SK-N-SH treated with all-trans-retinoic acid at 6 μM for 48 hours (cell line): ENCODE results near the gene SLITRK3.

Experiments
- ATAC-seq: fragments of 200-7000 bp; cut with Tn5 transposase; 3 replicates; pipeline ENCODE4 v1.9.1; 2020; ENCODE audit warnings: mild to moderate bottlenecking, moderate library complexity
- CREB5 ChIP-seq: fragments of 250-450 bp; sonication (Bioruptor Pico); IDR thresholded peaks from 2 replicates; pipeline ENCODE4 v1.5.1; 2020; ENCODE audit warnings: low read depth, mild to moderate bottlenecking, moderate library complexity
- CSRNP3 ChIP-seq: fragments of 250-450 bp; sonication (Bioruptor Pico); IDR thresholded peaks from 2 replicates; pipeline ENCODE4 v1.5.1; 2021; ENCODE audit warnings: mild to moderate bottlenecking, moderate library complexity
- ESRRG ChIP-seq: fragments of 250-450 bp; sonication (Bioruptor Pico); IDR thresholded peaks from 2 replicates; pipeline ENCODE4 v1.6.1; 2021; ENCODE audit warnings: mild to moderate bottlenecking
- GLIS3 ChIP-seq: fragments of 250-450 bp; sonication (Bioruptor Pico); IDR thresholded peaks from 2 replicates; pipeline ENCODE4 v1.5.0; 2020; ENCODE audit warnings: mild to moderate bottlenecking, moderate library complexity
- ISL1 ChIP-seq: fragments of 250-450 bp; sonication (Bioruptor Pico); IDR thresholded peaks from 2 replicates; pipeline ENCODE4 v2.1.2; 2022; ENCODE audit warnings: mild to moderate bottlenecking, moderate library complexity
- OSR1 ChIP-seq: fragments of 250-450 bp; sonication (Bioruptor Pico); IDR thresholded peaks from 2 replicates; pipeline ENCODE4 v1.8.0; 2022; ENCODE audit warnings: moderate library complexity, mild to moderate bottlenecking, inconsistent platforms
- PATZ1 ChIP-seq: fragments of 250-450 bp; sonication (Bioruptor Pico); IDR thresholded peaks from 2 replicates; pipeline ENCODE4 v1.8.0; 2020; ENCODE audit warnings: mild to moderate bottlenecking, moderate library complexity, borderline replicate concordance
- POU6F1 ChIP-seq: fragments of 250-450 bp; sonication (Bioruptor Pico); IDR thresholded peaks from 2 replicates; pipeline ENCODE4 v1.8.0; 2021; ENCODE audit warnings: low read depth, mild to moderate bottlenecking, moderate library complexity, borderline replicate concordance
- PPARA ChIP-seq: fragments of 250-450 bp; sonication (Bioruptor Pico); IDR thresholded peaks from 2 replicates; pipeline ENCODE4 v1.5.0; 2020; ENCODE audit warnings: mild to moderate bottlenecking, borderline replicate concordance
- RARB ChIP-seq: fragments of 250-450 bp; sonication (Bioruptor Pico); IDR thresholded peaks from 2 replicates; pipeline ENCODE4 v1.8.0; 2021; ENCODE audit warnings: mild to moderate bottlenecking, moderate library complexity
- SNAI2 ChIP-seq: fragments of 250-450 bp; sonication (Bioruptor Pico); IDR thresholded peaks from 2 replicates; pipeline ENCODE4 v1.5.0; 2020; ENCODE audit warnings: mild to moderate bottlenecking, moderate library complexity
- TCF4 ChIP-seq: fragments of 250-450 bp; sonication (Bioruptor Pico); IDR thresholded peaks from 2 replicates; pipeline ENCODE4 v1.8.0; 2021; ENCODE audit warnings: mild to moderate bottlenecking, moderate library complexity, borderline replicate concordance
- TOX ChIP-seq: fragments of 250-450 bp; sonication (Bioruptor Pico); IDR thresholded peaks from 2 replicates; pipeline ENCODE4 v1.8.0; 2021; ENCODE audit warnings: mild to moderate bottlenecking, moderate library complexity, borderline replicate concordance
- TSHZ2 ChIP-seq: fragments of 250-450 bp; sonication (Bioruptor Pico); IDR thresholded peaks from 2 replicates; pipeline ENCODE4 v1.5.0; 2020; ENCODE audit warnings: mild to moderate bottlenecking, moderate library complexity
- ZC3H10 ChIP-seq: fragments of 250-450 bp; sonication (Bioruptor Pico); IDR thresholded peaks from 2 replicates; pipeline ENCODE4 v1.5.1; 2021; ENCODE audit warnings: mild to moderate bottlenecking, moderate library complexity
- ZFP3 ChIP-seq: fragments of 250-450 bp; sonication (Bioruptor Pico); IDR thresholded peaks from 2 replicates; pipeline ENCODE4 v1.5.0; 2020; ENCODE audit warnings: mild to moderate bottlenecking, moderate library complexity
- ZFP30 ChIP-seq: fragments of 450-650 bp; formaldehyde crosslinking; IDR thresholded peaks from 2 replicates; pipeline ENCODE4 v1.5.0; 2022; ENCODE audit warnings: mild to moderate bottlenecking, moderate library complexity
- ZNF565 ChIP-seq: fragments of 450-650 bp; formaldehyde crosslinking; conservative IDR thresholded peaks from 2 replicates; pipeline ENCODE4 v1.5.0; 2020; ENCODE audit warnings: low read depth, mild to moderate bottlenecking, moderate library complexity
- ZNF70 ChIP-seq: fragments of 450-650 bp; formaldehyde crosslinking; IDR thresholded peaks from 2 replicates; pipeline ENCODE4 v1.5.0; 2020; ENCODE audit warnings: mild to moderate bottlenecking, moderate library complexity
- ZNF8 ChIP-seq: fragments of 450-650 bp; formaldehyde crosslinking; IDR thresholded peaks from 2 replicates; pipeline ENCODE4 v1.5.0; 2020; ENCODE audit warnings: mild to moderate bottlenecking, moderate library complexity

The SLITRK3 gene

GRCh38 chr3:165197481-165197800 lies 1.3 kb upstream of the SLITRK3 start:
- TF ChIP-seq ZFP3: no peak
- no peak for TF ChIP-seq ISL1 (CRISPR knock-in tag)
- TF ChIP-seq ZNF8: no peak
- no peak for TF ChIP-seq ZFP30 (CRISPR knock-in tag)
- no peak for ATAC-seq

GRCh38 chr3:165196577-165197480 lies 645 bp upstream of the SLITRK3 start:
- peak; percentile 28 for ATAC-seq
- no peak for TF ChIP-seq ZNF70 (CRISPR knock-in tag)

- ATAC-seq: peak; percentile 36; the same call in 2 of the 3 replicates
- TF ChIP-seq RARB (CRISPR knock-in tag) (no peak), CSRNP3 (no peak), TCF4 (no peak), ZC3H10 (CRISPR knock-in tag) (no peak), OSR1 (no peak), SNAI2 (CRISPR knock-in tag) (no peak), ZNF8 (no peak), TOX (CRISPR knock-in tag) (no peak), CREB5 (CRISPR knock-in tag) (no peak)
- TF ChIP-seq, all 23 proteins: peak for 0
Observed at GRCh38 chr3:165195241-165195639, 944 bp downstream of the SLITRK3 start.

GRCh38 chr3:165194511-165195240 lies 1.5 kb downstream of the SLITRK3 start:
- no peak for ATAC-seq
- no peak for TF ChIP-seq PPARA (CRISPR knock-in tag)
- TF ChIP-seq RARB (CRISPR knock-in tag): no peak
- TF ChIP-seq TCF4: no peak
- TF ChIP-seq TOX (CRISPR knock-in tag): no peak
- TF ChIP-seq CSRNP3: no peak
- TF ChIP-seq ISL1 (CRISPR knock-in tag): no peak
- TF ChIP-seq OSR1: no peak
- TF ChIP-seq TSHZ2 (CRISPR knock-in tag): no peak
- no peak for TF ChIP-seq CREB5 (CRISPR knock-in tag)
- TF ChIP-seq POU6F1: no peak
- TF ChIP-seq ZNF565 (CRISPR knock-in tag): no peak
- TF ChIP-seq ZC3H10 (CRISPR knock-in tag): no peak
- no peak for TF ChIP-seq PATZ1 (CRISPR knock-in tag)
- no peak for TF ChIP-seq GLIS3 (CRISPR knock-in tag)
- TF ChIP-seq ESRRG (CRISPR knock-in tag): no peak
- TF ChIP-seq, all 23 proteins: peak for 0
